K562 (cell line): Measurements from ENCODE around the gene FTL. TPM values are rescaled to one million over a fixed set of nuclear protein-coding genes. Genes with fewer than 3 reads are reported as not detected.
A peak's percentile ranks its signal among the peaks of the same experiment; 100 is the strongest.

Experiments
- BRD9 ChIP-seq: fragments of 450-650 bp; IDR thresholded peaks from 2 replicates; pipeline ENCODE4 v1.6.1; 2018; ENCODE audit warnings: low read depth; ENCODE audit not compliant: partially characterized antibody
- DDX20 ChIP-seq: fragments of 450-650 bp; IDR thresholded peaks from 2 replicates; pipeline ENCODE4 v1.6.1; 2016; ENCODE audit warnings: missing genetic modification characterization, low read depth, mild to moderate bottlenecking, missing compliant biosample characterization, moderate library complexity
- ETS2 ChIP-seq: IDR thresholded peaks from 2 replicates; pipeline ENCODE4 v1.6.1; 2016; ENCODE audit warnings: borderline replicate concordance, missing genetic modification characterization, mild to moderate bottlenecking, moderate library complexity, missing compliant biosample characterization; ENCODE audit not compliant: poor library complexity, severe bottlenecking
- FOXM1 ChIP-seq, 2 experiments: fragments of 450-650 bp in 1 of 2; sonication (generic) in 1 of 2; formaldehyde crosslinking in 1 of 2; IDR thresholded peaks; 2 replicates each; pipeline versions ENCODE4 v1.6.1 to v1.9.0; 2017 to 2022; ENCODE audit warnings: low read depth in 2 of 2, mild to moderate bottlenecking in 2 of 2, missing genetic modification reagents in 1 of 2, moderate library complexity in 1 of 2
- MGA ChIP-seq: fragments of 450-650 bp; IDR thresholded peaks from 2 replicates; pipeline ENCODE4 v1.6.1; 2016; ENCODE audit warnings: mild to moderate bottlenecking, moderate library complexity
- MIER1 ChIP-seq: fragments of 450-650 bp; IDR thresholded peaks from 2 replicates; pipeline ENCODE4 v1.6.1; 2016; ENCODE audit warnings: antibody characterized with exemption, mild to moderate bottlenecking, low read depth
- NONO ChIP-seq, 2 experiments: fragments of 200-400 bp in 1 of 2; fragments of 450-650 bp in 1 of 2; formaldehyde crosslinking in 1 of 2; IDR thresholded peaks; 2 replicates each; pipeline ENCODE4 v1.6.1; 2017; ENCODE audit warnings: low read depth in 2 of 2, mild to moderate bottlenecking in 2 of 2, moderate library complexity in 2 of 2, low read length in 1 of 2
- THRA ChIP-seq: fragments of 450-650 bp; IDR thresholded peaks from 2 replicates; pipeline ENCODE4 v1.6.1; 2017; ENCODE audit warnings: mild to moderate bottlenecking, moderate library complexity
- ZFPM2 ChIP-seq: fragments of 250-450 bp; sonication (Bioruptor Pico); IDR thresholded peaks from 2 replicates; pipeline ENCODE4 v1.5.1; 2022; ENCODE audit warnings: mild to moderate bottlenecking
- polyA plus RNA-seq, 8 experiments: library from polyadenylated mRNA; depleted of rRNA in 4 of 8; stranded (reverse) in 5 of 8; unstranded in 3 of 8; fragments of >200 nt; fragmentation: Nextera tagmentation in 2 of 8; fragmentation: Illumina TruSeq in 1 of 8; extraction: Ambion mirVana in 2 of 8; extraction: Trizol in 1 of 8; gene quantifications; 2 replicates each; pipeline versions ENCODE4 v1.2.1 to v1.2.3, GENCODE V29; 2011 to 2014; ENCODE audit warnings: inconsistent platforms in 1 of 8, missing spikeins in 1 of 8
- total RNA-seq, 7 experiments: library from RNA; depleted of rRNA in 6 of 7; stranded (reverse); fragments of >200 nt in 6 of 7; fragmentation: Illumina TruSeq in 2 of 7; extraction: Trizol in 2 of 7; gene quantifications; 2 replicates each; pipeline versions ENCODE4 v1.2.1 to v1.2.3, GENCODE V29; 2011 to 2021; ENCODE audit warnings: low replicate concordance in 1 of 7
- TF ChIP-seq, protein P1 (sequence below): fragments of 450-650 bp; IDR thresholded peaks from one replicate; pipeline ENCODE4 v1.6.1; 2018; ENCODE audit warnings: mild to moderate bottlenecking, moderate library complexity; ENCODE audit not compliant: partially characterized antibody

Gene FTL
- total and polyA plus RNA-seq, 9 of the 15 experiments (the other 6 are each of a cell fraction or from before 2014, with no cell fraction given), result 1,231 to 27,415 (median 3,965) TPM

DNA sequence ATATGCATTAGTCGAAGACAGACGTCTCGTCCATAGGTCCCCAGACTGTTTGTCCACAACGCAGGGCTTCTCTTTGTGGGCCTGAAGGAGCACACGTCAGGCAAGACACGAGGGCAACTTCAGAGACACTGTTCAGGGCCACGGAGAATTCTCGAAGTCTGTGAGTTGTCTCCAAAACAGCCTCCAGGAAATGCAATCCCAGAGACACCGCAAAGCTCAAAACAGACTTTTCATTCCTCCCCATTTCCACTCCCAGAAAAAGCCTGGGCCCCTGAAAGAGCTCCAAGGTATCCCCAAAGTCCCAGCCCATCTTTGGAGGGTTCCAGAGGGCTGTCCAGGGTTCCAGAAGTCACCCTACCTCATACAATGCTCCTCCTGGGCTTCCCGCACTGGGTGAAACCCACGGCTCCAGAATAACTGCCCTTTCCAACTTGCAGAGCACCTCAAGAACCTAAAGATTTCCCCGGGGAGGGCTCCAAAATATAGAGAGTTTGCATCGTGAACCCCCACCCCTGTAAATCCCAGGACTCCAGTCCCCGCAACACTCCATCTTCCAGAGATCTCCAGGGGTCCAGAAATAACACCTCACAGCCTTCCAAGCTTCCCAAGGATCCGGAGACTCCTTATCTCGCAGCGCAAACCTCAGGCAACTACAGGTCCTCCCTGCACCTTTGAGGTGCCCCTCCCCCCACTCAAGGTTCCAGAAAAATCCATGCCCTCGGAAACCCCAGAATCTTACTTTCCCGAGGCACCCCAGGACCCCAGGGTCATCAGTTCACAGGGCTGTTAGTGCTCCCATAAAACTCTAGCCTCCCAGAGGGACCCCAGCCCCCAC is 687 bp upstream of the FTL start (continued):
- peak; percentile 39 for TF ChIP-seq MGA
- TF ChIP-seq FOXM1 (IDR thresholded peaks at IDR 0.05; ENCODE audit: low read depth), result no peak
- TF ChIP-seq FOXM1 (CRISPR knock-in tag; IDR thresholded peaks at IDR 0.05; ENCODE audit: low read depth), result no peak; the same call in 1 of the 2 replicates
- peak; percentile 89 for TF ChIP-seq BRD9
- TF ChIP-seq ETS2, result no peak
- TF ChIP-seq NONO (IDR thresholded peaks at IDR 0.05; ENCODE audit: low read depth in 2 of 2, low read length in 1 of 2), result no peak
- TF ChIP-seq, protein P1, sequence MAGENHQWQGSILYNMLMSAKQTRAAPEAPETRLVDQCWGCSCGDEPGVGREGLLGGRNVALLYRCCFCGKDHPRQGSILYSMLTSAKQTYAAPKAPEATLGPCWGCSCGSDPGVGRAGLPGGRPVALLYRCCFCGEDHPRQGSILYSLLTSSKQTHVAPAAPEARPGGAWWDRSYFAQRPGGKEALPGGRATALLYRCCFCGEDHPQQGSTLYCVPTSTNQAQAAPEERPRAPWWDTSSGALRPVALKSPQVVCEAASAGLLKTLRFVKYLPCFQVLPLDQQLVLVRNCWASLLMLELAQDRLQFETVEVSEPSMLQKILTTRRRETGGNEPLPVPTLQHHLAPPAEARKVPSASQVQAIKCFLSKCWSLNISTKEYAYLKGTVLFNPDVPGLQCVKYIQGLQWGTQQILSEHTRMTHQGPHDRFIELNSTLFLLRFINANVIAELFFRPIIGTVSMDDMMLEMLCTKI, result no peak
- TF ChIP-seq ZFPM2 (CRISPR knock-in tag), result no peak
- 0 out of 2 replicates have a peak, but pooled peaks have one; percentile 36 for TF ChIP-seq DDX20 (tag)
- TF ChIP-seq THRA, result no peak
- TF ChIP-seq MIER1, result no peak
